HG03135 (cell line): Measurements from ENCODE around the gene CFAP161.
"Not testable (repeated sequence)": the region's sequence is repeated elsewhere in the genome, so short reads cannot be mapped to it uniquely, and the experiment has no call there.

Source experiments
- ATAC-seq: cut with Tn5 transposase; IDR thresholded peaks from one replicate; pipeline ENCODE4 v1.9.1; 2021; ENCODE audit warnings: mild to moderate bottlenecking, moderate library complexity; ENCODE audit not compliant: unreplicated experiment

Gene CFAP161

GRCh38 chr15:81157195-81157938, 23.3 kb downstream of the CFAP161 start:
- no peak for ATAC-seq

- ATAC-seq = no peak
Observed at GRCh38 chr15:81157939-81158223, 23.8 kb downstream of the CFAP161 start.

- ATAC-seq = not testable (repeated sequence)
Observed at GRCh38 chr15:81158561-81158960, 24.5 kb downstream of the CFAP161 start.

- ATAC-seq = no peak
Observed at GRCh38 chr15:81160312-81161159, 26.5 kb downstream of the CFAP161 start.

GRCh38 chr15:81161160-81161673, 27.1 kb downstream of the CFAP161 start:
- ATAC-seq = no peak

- no peak for ATAC-seq
Observed at GRCh38 chr15:81161851-81162250, 27.8 kb downstream of the CFAP161 start.

GRCh38 chr15:81163961-81164800, 30.1 kb downstream of the CFAP161 start:
- no peak for ATAC-seq

- no peak for ATAC-seq
Observed at GRCh38 chr15:81165535-81165934, 31.5 kb downstream of the CFAP161 start.

GRCh38 chr15:81166636-81167305, 32.7 kb downstream of the CFAP161 start:
- ATAC-seq = no peak

- ATAC-seq = no peak
Observed at GRCh38 chr15:81168131-81168526, 34.1 kb downstream of the CFAP161 start.

GRCh38 chr15:81168644-81169043, 34.6 kb downstream of the CFAP161 start:
- no peak for ATAC-seq

GRCh38 chr15:81170511-81170910, 36.4 kb downstream of the CFAP161 start:
- no peak for ATAC-seq

GRCh38 chr15:81171286-81171685, 37.2 kb downstream of the CFAP161 start:
- ATAC-seq = no peak

GRCh38 chr15:81174125-81174791, 40.2 kb downstream of the CFAP161 start:
- no peak for ATAC-seq

GRCh38 chr15:81174792-81175327, 40.8 kb downstream of the CFAP161 start:
- no peak for ATAC-seq

GRCh38 chr15:81175496-81175895, 41.4 kb downstream of the CFAP161 start:
- ATAC-seq = no peak

GRCh38 chr15:81176291-81176893, 42.3 kb downstream of the CFAP161 start:
- no peak for ATAC-seq

- ATAC-seq = no peak
Observed at GRCh38 chr15:81178365-81178764, 44.3 kb downstream of the CFAP161 start.

- ATAC-seq = no peak
Observed at GRCh38 chr15:81181220-81181619, 47.1 kb downstream of the CFAP161 start.
